GM21576 (cell line): Measurements from ENCODE around the gene DIS3L2.

Source experiments
- ATAC-seq: cut with Tn5 transposase; IDR thresholded peaks from one replicate; pipeline ENCODE4 v1.9.1; 2021; ENCODE audit warnings: mild to moderate bottlenecking, moderate library complexity; ENCODE audit not compliant: unreplicated experiment

DIS3L2 gene

GRCh38 chr2:231961349-231962166 is at the start of gene DIS3L2:
Gene DIS3L2 (plus strand): TSS chr2:231961713. CDS start chr2:232014928, 53,215 bp downstream.
- peak; percentile 84 for ATAC-seq

DNA sequence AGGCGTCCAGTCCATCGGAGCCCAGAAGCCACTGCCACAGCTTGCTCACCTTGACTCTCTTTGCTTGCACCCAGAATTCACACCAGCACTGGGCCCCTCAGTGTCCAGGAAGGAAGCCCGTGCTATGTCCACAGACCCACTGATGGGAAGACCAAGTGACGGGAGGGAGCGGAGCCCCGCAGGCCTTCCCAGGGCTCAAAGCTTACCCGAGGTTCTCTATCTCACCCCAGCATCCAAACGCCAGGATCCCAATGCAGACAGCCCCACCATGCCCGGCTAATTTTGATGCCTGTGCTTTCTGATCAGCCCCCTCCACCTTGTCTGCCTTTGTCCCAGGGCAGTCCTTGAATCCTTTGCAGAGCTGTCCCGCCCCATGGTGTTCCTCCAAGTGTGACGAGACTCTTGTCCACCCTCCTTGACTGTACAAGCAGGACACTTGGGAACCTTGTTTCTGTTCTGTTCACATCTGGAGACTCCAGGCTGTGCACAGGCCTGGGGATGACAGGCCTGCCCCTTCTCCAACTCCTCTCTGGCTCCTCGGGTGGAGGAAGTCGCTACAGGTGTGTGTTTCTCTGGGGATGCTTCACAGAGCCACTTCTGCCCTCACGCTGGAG is 47.3 kb upstream of the DIS3L2 start:
- no peak for ATAC-seq

DNA sequence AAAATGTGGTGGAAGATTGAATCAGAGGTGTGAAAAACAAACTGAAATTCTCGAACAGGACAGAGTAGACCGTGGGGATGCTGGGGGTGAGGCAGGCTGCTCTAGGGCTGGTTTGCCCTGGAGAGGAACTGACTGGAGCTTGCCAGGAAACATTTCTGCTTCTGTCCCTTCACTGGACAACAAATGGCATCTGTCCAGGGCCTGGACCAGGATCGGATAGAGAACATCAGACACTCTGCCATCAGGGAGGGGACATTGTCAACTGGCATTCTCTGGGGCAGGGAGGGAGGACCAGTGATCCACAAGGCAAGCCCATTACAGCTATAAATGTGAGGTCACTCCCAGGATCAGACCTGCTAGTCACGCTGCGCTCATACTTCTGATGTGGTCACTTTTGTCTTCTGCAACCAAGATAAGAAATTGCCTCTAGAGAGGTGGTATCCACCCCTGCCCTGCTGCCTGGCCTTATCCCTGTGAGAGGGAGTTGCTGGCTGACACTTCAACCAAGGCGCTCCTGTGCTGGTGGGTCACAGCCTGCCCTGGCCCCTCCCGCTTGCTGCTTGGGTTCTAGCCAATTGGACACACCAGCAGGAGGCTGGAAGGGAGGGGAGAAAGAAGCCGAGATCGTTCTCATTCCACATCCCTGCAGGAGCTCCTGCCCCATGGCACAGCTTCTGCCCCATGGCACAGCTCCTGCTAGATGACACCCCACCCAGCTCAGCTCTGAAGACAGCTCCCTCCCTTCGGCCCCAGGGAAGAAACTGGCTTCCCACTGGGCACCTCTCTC is 44.0 kb upstream of the DIS3L2 start:
- ATAC-seq, result no peak

DNA sequence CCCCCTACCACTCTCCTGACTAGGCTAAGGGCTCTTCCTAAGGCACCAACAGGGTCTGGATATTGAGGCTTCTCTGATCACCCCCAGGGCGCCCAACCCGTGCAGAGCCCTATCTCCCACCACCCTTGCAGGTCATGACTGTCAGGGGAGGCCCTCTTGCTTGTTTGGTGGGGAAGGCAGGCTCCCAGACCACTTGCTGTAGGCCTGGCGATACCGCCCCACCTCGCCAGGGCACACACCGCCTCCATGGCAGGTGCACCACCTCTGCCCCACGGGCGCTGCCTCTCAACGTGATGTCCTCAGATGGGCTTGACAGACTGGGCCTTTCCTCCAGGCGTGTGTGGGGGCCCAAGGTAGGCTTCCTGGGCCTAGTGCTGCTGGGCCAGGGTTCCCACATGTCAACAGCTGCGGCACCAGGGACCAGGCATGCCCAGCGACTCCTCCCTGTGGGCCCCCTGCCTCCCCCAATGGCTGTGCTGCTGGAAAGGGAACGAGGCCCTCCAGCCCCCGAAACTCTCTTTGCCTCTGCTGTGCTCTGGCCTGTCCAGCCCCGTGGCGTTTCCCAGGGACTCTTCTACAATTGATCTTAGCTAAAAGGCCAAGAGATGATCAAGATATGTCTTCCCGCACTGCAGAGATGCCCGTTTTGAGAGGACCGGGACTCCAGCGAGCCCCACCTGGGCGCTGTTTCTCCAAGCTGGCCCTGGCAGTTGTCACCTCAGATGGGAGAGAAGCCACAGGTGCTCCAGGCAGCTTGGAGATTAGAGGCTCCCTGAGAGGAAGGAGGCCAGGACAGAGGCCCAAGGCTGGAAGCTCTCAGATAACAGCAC is 42.8 kb upstream of the DIS3L2 start:
- no peak for ATAC-seq

DNA sequence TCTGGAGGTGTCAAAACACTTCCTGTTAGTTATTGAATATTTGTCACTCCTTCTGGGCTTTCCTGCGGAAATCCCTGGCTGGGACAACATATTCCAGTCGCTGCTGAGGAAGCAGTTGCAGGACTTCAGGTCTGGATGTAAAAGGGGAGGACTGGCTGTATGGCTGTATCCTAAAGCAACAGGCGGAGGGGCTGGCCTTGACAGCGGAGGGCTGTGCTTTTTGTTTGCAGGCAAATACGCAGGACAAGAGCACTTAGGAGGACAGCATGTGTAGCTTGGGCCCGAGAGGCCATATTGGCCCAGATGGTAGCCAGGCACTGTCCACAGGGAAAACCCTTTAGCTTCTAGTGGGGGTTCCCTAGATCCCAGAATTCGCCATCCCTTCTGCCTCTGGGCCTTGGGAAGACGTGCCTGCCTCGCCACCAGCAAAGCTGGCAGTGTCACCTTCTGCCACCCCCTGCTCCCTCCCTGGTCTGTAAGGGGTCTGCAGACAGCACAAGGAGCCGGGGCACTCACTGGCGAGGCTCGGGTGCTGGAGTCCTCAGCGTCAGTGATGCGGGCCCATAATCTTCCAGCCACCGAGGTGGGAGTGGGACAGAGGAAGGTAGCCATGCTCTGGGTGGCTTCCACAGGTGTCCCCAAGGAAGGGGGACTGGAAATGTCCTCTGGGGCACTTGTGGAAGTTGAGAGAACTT is 42.0 kb upstream of the DIS3L2 start:
- ATAC-seq, result no peak

DNA sequence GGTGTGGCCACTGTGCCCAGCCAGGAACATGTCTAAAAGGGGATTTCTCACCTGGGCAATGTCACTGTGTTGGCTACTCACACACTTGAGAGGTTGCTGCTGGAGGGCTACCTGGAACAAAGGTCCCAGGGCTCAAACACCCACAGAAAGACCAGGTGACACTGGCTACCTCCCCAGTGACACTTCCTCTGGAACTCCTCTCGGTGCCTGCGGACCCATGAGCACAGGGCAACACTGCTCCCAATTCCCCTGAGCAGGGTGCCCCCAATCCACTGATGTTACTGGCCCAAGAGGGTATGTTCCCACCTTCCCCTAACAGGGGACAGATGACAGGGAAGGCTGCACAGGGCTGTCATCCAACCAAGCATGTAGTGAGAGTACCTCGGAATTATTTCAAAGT is 41.1 kb upstream of the DIS3L2 start:
- ATAC-seq, result no peak

DNA sequence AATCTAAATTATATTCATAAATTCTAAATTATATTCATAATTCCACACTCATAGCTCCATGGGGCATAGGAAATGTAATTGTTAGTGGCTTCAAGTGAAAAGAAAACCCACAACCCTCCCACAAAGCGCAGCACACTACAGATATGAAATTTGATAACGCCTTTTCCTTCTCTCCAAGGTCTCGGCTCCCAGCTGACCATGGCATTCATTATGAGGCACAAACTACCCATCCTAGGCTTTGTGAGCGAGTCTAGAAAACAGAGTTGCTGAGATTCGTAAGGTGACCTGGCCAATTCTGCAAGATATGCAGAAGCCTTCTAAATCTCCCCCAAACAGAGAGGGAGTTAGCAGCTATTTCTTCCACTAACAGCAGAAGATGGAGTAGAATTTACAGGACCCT is 40.7 kb upstream of the DIS3L2 start:
- no peak for ATAC-seq

DNA sequence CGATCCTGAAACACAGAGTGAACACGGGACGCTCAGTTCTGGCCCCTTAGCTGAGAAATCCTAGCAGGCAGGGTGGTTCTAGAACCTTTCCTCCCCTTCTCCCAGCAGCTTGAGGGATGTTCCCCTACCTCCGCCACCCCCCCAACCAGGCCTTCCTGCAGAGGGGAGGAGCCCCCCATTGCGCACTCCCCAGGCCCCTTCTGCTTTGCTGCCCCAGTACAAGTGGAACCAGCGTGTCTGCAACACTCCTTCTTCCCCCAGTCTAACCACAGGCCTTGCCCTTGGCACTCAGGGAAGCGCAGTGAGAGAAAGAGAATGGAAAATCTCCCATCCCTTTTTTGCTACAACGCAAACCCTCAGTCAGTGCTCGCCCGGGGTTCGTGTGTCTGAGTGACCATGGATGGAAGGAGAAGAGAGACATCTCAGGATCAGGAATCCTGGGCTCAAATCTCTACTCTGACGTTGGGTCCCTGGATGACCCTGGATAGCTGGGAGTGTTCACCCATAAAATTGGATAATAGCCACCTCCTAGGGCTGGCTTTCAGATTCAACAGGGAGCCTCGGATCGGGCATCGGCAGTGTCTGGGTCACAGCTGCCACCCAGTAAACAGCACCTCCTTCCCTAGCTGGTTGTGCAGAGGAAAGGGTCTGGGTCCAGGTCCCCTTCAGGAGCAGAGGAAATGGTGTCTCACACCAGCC is 39.1 kb upstream of the DIS3L2 start:
- no peak for ATAC-seq

DNA sequence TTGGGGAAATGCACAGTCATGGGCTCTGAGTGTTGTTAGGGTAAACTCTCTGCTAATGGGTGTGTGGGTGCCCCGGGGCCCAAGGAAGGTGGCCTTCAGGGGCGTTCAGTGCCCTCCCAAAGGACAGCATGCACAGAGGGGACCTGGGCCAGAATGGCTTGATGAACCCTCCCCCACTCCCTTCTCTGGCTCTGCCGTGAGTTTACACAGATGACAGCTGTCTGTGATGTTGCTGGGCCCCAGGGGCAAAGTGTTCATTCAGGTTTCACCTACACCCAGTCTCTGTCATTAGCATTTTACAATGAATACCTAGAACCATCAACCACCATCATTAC is 38.5 kb upstream of the DIS3L2 start:
- no peak for ATAC-seq

DNA sequence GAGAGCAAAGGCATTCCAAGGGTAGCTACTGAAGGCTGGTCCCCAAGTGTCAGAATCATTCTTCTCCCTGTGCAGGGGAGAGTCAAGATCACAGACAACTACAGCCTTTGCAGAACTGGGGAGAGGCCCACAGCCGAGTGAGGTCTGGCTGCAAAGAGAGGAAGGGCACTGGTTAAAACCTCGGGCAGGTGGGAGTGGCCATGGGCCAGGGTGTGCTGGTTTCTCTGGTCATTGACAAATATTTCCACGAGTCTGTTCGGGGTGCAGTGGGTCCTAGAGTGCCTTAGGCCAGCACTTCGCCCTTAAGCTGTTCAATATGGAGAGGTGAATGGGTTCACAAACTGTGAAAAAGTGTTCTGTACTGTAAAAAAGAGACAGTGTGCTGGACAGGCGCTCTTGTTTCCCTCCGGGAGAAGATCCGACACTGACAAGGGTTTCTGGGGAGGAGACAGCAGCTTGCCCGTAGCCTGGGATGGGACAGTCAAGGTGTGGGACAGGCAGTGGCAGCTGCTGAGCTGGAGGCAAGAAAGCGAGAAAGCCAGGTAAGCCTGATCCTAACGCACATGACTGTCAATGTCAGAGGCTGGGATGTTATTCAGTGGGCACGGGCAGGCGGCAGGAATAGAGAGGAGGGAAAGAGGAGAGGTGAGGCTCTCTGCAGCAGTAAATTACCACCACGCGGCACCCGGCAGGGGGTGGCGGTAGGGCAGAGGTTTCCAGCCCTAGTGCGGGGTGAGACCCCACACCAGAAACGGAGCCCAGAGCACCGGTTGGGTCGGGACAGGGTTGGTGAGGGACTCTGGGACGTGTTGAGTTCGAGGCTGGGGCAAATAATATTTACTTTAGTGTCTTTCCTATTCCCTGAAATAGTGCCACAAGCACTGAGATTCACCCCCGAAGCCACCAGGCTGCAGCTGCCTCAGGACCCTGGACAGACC is 37.3 kb upstream of the DIS3L2 start:
- ATAC-seq, result no peak

GRCh38 chr2:231924889-231925275 is 36.6 kb upstream of the DIS3L2 start:
- ATAC-seq, result no peak

DNA sequence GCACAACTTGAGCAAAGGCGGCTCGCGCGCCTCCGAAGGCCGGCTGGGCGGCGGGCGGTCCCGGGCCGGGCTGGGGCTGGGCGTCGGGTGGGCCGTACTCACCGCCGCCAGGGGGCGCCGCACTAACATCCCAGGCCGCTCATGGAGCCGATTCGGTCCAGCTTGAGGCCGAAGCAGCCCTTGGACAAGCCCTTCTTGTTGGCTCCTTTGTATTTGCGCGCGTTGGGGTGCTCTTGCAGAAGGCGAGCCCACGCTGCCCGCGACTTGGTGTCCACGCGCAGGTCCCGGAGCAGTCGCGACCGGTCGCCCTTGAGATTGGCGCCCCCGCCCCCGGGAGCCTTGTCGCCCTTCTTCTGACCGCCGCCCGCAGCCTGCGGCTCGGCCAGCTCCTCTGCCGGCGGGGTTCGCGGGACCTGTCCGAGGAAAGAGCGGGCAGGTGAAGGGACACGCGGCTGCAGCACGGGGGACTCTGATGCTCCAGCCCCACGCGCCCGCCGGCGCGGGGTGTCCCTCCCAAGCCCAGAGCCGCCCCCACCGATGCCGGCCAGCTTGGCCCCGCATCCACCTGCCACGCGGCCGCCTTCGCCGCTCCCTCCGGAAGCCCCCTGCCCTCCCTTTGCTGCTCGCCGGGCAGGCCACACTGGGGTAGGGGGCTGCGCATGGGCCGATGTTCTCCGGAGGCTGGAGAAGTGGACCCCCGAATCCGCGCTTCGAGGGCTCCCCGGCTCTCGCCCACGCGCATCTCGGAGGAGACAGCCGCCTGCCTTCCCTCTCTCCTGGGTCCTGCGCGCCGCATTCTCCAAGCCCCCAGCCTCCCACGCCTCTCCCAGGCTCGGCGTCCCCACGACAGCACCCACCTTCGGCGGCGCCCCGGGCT is 36.0 kb upstream of the DIS3L2 start:
- ATAC-seq, result peak; percentile 45

DNA sequence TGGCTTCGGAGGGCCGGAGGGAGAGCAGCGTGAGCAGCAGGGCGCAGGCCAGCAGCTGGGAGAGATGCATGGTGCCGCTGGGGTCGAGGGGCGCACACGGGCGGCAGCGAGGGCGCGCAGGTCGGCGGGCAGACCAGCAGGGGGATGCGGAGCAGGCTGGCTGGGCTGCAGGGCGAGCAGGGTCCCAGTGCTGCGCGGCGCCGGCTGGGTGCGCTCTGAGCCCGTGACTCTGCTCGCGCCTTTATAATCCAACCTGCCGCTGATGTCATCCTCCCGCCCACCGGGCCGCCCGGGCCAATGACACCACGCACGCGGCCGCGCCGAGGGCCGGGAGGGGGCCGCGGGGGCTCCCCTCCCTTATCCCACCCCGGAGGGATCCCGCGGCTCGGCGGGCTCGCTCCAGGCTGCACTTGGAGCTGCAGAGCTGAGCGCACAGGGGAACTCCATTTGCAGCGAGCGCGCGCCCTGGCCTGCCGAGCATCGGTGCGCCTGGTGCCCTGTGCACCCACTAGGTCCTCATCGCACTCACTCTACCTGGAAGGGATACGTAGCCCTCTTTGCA is 35.3 kb upstream of the DIS3L2 start, which contains the start of gene NPPC:
NPPC (minus strand) TSS at position 217 of the 562 bp plus-strand sequence; CDS start at position 70, 147 bp downstream.
- ATAC-seq, result peak; percentile 48

DNA sequence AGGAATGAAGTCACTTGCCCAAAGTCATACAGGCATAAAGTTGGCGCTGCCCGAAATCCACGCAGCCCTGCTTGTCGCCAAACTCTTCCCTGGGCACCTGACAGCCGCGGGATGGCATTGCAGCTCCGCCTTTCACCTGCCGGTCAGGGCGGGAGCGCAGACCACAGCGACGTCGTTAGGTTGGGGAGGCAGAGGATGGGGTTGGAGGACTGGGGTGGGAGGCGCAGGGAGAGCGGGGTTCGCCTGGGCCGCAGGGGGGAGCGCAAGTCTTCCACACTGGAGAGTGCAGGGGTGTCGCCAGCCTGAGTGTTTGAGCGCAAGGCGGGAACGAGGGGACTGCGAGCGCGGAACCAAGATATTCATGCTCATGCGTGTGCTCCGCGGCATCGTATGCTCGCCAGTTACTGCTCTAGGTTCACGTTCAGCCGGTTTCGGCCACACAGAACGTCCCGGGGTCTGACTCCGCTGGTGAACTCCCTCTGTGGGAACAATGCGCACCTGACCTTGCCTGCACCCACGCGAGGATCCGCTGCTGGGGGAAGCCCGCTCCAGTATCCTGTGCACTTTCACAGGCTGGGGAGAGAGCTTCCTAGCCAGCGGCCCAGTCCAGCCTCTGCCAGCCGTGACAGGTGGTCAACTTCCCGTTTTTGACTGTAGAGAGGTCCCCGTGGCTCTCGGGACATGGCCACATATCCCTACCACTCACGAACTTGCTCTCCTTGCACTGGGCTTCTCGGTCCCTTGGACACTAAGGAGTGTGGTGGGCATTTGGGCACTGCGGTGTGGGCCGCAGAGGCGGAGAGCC is 34.5 kb upstream of the DIS3L2 start:
- no peak for ATAC-seq

DNA sequence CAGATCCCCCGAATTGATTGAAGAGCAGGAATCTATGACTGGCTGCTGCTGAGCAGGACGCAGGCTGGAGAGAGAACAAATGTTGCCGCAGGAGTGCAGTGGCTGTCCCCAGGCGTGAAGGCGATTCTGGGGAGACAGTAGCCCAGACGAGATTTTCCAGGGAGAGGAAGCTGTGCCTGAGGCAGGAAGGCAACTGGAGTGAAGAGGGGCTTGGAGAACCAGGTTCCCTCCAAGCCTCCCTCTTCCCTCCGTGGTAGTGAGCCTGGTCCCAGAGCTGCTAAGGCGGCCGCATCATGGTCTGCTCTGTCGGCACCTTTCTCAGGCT is 34.0 kb upstream of the DIS3L2 start:
- no peak for ATAC-seq

GRCh38 chr2:231928481-231928880 is 33.0 kb upstream of the DIS3L2 start:
- ATAC-seq, result no peak
